ENCODE results near the gene RETN.

RETN gene

DNA sequence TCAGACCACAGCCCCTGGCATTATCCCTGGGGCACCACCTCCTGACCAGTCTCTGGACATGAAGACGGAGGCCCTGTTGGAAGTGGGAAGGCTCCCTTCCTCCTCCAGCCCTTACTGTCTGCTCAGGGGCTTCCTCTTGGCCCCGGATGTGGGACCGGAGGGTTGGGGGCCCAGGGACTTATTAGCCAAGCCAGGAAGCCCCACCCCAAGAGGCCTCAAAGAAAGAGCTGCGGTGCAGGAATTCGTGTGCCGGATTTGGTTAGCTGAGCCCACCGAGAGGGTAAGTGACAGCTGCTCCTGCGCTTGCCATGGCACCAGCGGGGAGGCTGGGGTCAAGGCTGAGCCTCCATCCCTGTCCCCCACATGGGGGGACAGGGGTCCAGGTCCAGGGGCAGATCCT is at the start of gene RETN:
Gene RETN (plus strand): TSS at position 208 of the 400 bp plus-strand sequence. CDS start 278 bp downstream, outside the sequence.
- no peak for DNase-seq

GRCh38 chr19:7619671-7620441 is 49.0 kb upstream of the RETN start:
- peak; percentile 75 for DNase-seq

GRCh38 chr19:7620442-7621412 is 48.1 kb upstream of the RETN start:
- DNase-seq = no peak

GRCh38 chr19:7622933-7623685 is 45.7 kb upstream of the RETN start:
- peak; percentile 32 for DNase-seq

DNA sequence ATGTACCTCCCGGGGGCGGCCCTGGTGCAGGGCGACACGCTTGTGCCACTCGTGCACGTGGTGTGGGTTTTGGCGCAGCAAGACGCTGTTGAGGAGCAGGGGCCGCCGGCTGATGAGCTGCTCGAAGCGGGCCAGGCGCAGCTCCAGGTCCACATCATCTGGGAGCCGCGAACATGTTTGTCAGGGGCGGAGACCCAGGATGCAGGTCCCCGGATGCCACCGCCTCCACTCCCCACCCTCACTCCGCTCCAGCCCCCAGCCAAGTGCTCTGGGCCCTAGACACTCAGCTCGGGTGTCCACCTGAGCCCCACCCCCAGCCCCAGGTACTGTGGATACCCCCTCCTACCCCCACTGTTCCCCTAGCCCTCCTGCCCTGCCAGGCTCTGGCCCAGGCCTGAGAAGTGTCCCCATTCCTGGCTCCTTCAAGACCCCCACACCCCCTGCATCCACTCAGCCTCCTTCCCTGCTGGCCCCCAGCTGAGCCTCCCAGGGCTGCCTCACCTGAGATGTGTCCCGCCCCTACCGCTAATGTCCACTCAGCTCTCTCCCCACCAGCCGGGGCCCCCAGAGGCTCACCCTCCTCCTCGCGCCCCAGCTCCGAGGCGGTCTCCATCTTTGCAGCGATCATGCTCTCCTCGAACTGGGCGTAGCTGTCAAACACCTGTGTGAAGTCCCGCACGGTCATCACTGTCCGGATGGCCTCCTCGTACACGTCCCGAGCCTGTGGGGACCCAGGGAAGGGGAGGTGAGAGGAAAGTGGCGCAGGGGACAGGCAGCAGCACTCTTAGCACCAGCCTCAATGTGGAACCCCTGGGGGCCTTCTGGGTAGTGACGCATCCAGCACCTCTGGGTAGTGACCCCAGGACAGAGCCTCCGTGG is 44.9 kb upstream of the RETN start:
- no peak for DNase-seq

- no peak for DNase-seq
Observed at GRCh38 chr19:7624810-7625209, 44.0 kb upstream of the RETN start.

GRCh38 chr19:7625763-7626372 is 43.0 kb upstream of the RETN start:
- DNase-seq = no peak

DNA sequence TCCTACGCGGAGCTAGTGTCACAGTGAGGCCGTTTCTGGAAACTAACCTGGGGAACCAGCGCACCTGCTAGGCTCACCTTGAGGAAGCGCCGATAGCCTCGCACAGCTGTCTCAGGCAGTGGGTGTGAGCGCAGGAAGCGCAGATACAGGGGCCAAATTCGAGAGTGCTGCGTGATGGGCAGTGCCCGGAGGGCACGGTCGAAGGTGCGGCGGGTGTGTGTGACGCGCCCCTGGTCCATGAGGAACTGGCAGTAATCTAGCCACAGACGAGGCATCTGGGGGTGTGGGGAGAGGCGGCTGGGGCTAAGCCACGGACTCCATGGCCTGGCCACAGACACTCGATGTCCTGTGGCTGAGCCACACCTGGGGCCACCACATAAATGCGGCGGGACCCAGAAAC is 41.7 kb upstream of the RETN start:
- no peak for DNase-seq

DNA sequence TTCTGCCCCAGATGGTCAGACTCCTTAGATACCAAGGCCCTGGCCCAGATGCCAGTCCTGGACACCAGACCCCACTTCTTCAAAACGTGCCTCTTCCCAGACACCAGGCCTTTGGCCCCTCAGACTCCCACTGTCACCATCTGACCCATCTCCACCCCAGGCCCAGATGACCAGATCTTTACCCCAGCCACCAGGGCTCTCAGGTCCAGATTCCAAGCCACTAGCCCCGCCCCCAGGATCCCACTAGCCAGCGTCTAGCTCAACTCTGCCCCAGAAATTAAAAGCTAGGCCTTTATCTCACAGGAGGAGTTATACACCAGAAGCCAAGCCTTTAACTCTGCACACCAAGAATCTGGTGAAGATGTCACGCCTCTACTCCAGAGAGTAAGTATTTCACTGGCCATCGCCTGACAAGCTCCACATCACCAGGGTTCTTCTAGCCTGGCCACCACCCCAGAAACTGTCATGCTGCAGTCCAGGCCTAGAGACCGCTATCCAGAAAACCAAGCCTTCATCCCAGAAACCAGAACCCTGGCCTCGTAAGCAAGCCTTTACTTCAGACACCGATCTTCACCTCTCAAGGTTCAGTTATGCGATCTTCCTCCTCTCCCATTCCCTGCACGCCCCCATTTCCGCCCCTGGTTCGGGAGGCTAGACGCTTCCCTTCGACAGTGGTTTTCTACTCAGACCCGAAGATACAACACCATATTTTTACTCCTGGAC is 40.1 kb upstream of the RETN start:
- no peak for DNase-seq

DNA sequence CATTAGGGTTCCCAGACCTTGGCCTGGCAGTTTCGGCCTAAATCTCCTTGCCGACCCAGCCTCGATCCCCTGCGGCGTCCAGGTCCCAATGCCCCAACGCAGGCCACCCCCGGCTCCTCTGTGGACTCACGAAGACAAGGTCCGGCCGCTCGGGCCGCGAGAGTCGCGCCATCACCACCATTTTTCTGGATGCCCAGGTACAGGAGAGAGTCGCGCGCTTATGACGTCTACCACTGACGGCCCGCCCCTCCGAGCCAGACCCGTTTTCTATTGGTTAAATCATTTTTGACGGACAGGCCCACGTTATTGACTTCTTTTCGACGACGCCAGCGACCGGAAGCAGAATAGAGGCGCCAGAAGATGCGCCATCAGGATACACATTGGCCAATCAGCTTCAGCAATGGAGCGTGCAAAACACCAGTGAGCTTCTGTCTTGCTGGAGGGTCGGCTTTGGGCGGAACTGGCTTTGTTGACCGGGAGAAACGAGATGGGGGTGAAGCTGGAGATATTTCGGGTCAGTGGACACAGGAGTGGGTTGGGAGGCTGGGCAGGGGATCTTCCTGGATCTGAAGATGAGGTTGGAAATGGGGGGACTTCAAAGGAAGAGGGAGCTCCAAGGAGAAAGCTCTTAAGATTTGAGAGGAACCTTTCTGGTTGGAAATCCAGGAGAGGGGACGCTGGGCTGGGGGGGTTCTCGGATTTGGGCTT is 39.3 kb upstream of the RETN start, which contains the start of the genes PET100 and XAB2:
Gene PET100 (plus strand): TSS at position 447 of the 708 bp plus-strand sequence. CDS start 41 bp downstream, at position 488.
Gene XAB2 (minus strand): TSS at position 199 of the 708 bp plus-strand sequence. CDS start 18 bp downstream, at position 181.
- peak; percentile 97 for DNase-seq

- DNase-seq = no peak
Observed at GRCh38 chr19:7631577-7631976, 37.3 kb upstream of the RETN start.

GRCh38 chr19:7632340-7633203 is 36.3 kb upstream of the RETN start:
- no peak for DNase-seq

GRCh38 chr19:7633698-7634097 is 35.2 kb upstream of the RETN start, which contains the start of gene PCP2:
Gene PCP2 (minus strand): TSS chr19:7633719. CDS start chr19:7633457, 262 bp downstream.
- DNase-seq = no peak

- no peak for DNase-seq
Observed at GRCh38 chr19:7635670-7636069, 33.2 kb upstream of the RETN start.

- no peak for DNase-seq
Observed at GRCh38 chr19:7636317-7636690, 32.5 kb upstream of the RETN start.

DNA sequence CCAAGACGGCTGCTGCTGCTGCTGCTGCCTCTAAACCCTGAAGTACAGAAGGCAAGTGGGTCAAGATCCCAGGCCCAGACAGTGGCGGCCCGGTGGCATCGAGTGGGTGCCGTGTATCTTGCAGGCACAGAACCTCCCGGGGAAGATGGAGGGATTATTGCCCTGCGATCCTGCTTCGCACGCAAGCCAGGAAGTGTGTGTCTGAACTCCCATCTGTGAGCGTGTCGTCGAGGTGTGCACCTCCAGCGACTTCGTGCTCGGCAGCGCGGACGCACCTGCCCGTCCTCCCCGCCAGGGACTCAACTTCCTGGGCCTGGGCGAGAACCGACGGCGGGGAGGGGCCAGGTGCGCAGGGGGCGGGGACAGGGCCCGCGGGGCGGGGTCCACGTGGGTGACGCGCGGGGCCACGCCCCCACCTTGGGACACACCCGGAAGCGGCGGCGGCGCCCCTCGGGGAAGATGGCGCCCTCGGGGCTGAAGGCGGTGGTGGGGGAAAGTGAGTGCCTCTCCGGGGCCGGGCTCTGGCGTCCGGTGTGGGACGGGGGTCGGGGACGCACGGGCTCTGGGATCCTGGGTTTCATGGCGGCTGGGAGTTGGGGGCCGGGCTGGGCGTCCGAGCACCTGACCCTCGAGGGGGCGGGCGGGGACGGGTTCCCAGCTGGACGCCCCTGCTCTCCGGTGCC is 32.0 kb upstream of the RETN start, which contains the start of gene STXBP2:
Gene STXBP2 (plus strand): TSS at position 420 of the 683 bp plus-strand sequence. CDS start 40 bp downstream, at position 460.
- peak; percentile 93 for DNase-seq

DNA sequence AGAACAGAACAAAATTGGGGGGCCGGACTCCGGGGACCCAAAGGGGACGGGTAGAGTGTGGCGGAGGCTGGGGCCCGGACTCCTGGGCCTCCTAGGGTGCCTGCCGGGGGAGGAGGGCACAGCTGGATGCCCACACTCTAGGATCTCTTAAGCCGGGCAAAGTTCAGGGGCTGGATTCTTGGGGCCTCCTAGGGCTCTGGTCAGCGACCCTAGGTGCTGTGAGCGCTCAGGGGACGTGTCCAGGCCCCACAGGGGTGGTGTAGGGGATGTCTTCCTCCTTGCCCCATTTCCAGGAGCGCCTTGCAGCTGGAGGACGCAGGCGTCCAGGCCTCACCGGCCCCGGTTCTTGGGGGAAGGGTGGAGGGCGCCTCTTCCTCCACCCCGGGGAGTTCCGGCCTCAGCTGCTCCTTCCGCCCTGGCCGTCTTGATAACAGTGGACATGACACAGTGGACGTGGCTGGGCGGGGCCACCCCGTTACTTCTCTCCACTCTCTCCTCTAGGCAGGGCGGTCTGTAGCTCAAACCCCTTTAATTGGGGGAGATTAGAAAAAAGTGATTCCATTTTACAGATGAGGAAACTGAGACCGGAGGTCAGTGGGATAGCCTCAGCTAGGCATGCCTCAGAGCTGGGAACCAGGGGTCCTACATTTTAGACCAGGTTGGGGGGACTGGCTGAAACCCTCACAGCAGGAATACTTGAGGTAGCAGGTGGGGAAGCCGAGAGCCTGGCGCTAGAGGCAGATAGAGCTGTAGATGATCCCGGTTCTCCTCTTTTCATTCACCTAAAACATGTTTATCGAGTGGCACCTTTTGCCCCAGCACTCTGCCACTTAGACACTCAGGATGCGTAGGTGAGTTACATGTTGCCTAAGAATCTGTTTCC is 31.2 kb upstream of the RETN start:
- peak; percentile 52 for DNase-seq
